Inflammatory macrophage (primary cell): ENCODE results near the gene MIS18BP1.
"Not testable (repeated sequence)": the region's sequence is repeated elsewhere in the genome, so short reads cannot be mapped to it uniquely, and the experiment has no call there.

Experiments used
- DNase-seq, 2 donors: peaks; one replicate each; pipeline ENCODE4 v3.0.0-alpha.2; 2020 to 2022
- total RNA-seq, 18 experiments: gene quantifications; one replicate each; lab custom pipeline; 2026; ENCODE audit warnings: mixed read lengths in 6 of 18, inconsistent platforms in 2 of 18; lab: John Stamatoyannopoulos, UW

MIS18BP1 gene
- total RNA-seq: 10.7 to 198 (median 71.7) reads per million in 18 experiments

DNA sequence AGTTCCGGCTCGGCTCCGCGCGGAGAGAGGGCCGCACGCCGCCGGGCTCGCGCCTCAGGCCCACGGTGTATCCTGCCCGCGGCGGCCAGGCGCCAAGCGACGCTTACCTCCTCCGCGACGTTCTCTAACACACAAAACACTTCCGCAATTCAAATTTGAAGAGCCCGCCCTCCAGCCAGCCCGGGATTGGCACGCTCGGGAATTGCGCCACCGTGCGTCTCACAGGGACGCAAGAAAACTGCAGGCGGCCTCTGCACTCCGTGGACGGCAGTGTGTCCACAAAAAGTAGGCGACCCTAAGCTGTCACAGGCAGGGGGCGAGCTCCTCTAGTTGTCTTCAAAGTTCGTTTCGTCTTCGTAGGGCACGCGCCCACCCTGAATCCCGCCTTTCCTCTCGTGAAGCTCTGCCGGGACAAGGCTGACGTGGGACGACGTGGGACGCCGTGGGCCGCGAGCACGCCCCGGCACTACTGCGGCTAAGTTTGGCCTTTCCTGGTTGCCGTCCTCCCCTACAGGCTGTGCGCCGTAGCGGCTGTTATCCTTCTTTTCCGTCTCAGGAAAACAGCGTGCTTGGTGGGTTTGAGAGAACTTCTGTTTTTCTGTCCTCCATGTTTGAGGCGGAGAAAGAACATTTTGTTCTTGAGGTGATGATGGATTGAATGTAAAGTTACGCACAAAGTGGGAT is at the start of gene MIS18BP1:
MIS18BP1 (minus strand) TSS at position 133 of the 684 bp plus-strand sequence. CDS start 5,916 bp downstream, outside the sequence.
- peak; percentile 99 for DNase-seq

DNA sequence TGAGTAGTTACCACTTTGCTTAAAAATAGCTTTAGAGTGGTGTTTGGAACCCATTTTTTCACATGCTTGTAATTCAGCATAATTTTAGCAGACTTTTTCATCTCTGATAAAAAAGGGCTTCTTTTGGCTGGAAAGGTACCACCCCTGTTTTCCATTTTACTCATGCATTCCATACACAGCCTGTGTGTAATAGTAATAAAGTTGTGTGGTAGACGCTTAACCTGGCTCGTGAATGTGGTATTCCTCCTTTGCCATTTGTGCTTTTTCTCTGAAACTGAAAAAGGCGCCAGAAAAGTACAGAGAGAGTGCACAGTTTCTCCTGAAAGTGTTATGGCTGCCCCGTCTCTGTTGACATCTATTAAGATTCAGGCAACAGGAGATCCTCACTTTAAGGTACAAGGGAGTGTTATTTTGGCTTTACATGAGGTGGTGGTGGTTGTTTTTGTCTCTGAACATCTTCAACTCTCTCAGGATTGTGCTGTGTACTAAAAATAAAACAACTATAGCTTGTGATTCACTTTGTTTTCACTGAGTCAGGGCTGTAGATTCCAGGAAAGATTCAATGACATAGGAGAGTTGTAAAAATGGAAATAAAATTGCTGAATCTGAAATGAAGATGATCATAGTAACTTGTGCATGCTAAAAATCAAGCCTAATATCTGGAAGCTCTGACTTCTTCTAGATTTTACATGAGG is 45.6 kb upstream of the MIS18BP1 start:
- no peak for DNase-seq

DNA sequence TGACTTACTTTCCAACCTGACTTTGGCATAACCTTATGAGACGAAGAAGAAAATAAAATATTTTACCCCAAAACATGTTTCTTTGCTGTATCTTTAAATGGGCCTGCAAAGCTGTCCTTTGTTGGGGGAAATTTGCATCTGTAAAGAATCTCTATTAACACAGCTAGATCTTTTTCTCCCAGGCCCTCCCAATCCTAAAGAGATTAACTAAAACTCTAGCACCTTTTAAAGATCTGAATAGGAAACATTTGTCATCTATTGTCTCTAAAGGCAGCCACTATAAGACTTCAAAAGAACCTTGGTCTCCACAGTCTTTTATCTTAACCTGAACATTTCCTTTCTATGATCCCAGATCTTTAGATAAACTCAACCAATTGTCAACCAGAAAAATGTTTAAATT is 41.8 kb upstream of the MIS18BP1 start:
- not testable (repeated sequence) for DNase-seq

DNA sequence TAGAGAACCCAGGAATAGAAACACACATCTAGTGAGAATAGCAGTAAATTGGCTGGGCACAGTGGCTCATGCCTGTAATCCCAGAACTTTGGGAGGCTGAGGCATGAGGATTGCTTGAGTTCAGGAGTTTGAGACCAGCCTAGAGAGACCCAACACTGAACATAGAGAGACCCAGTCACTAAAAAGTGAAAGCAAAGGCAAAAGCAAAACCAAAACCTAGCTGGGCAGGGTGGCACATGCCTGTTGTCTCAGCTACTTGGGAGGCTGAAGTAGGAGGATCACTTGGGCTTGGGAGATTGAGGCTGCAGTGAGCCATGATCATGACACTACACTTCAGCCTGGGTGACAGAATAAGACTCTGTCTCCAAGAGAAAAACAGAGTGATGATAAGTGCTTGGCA is 37.5 kb upstream of the MIS18BP1 start:
- DNase-seq: no peak

DNA sequence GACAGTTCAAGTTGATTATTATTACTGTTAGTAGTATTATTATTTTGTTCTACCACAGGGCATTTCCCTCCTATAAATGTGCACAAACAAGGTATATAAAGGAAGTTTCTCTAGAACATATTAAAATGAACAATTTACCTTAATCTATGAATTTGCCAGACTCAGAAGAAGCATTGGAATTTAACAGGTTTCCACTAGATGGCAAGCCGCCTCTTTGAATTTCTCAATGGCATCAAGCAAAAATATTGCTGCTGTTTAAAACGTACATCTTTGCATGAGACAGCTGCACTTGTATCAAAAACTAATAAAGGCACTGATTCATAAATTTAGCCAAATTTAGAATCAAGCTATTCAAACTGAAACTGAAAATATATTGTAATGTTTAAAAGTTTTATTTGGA is 34.6 kb upstream of the MIS18BP1 start:
- no peak for DNase-seq

DNA sequence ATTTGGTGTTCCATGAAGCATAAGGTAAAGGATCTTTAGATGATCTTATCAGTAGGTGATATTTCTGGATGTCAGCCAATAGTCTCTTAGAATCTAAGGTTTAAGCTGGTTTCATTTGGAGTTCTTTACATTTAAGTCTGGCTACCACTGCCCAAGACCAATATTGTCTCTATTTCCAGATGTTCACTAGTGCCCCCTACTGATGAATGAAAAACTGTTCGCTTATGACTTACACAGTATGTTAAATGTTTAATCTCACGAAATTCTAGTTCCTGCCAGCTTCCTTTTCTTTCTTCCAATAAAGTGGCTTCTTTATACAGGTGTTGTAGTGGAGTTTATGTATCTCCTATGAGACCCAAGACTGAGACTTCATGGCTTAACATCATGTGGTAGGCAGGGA is 31.8 kb upstream of the MIS18BP1 start:
- DNase-seq: no peak

DNA sequence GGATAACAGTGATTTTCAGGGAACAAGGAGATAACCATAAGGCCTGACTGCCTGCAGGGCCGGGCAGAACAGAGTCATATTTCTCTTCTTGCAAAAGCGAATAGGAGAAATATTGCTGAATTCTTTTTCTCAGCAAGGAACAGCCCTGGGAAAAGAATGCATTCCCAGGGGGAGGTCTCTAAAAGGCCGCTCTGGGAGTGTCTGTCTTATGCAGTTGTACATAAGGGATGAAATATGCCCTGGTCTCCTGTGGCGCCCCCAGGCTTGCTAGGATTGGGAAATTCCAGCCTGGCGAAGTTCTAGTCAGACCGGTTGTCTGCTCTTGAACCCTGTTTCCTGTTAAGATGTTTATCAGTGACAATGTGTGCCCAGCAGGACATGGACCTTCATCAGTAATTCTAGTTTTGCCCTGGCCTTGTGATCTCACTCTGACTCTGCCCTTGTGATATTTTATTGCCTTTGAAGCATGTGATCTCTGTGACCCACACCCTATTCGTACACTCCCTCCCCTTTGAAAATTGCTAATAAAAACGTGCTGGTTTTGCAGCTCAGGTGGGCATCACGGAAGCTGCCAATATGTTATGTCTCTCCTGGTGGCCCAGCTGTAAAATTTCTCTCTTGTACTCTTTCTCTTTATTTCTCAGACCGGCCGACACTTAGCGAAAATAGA is 28.9 kb upstream of the MIS18BP1 start:
- DNase-seq: not testable (repeated sequence)

DNA sequence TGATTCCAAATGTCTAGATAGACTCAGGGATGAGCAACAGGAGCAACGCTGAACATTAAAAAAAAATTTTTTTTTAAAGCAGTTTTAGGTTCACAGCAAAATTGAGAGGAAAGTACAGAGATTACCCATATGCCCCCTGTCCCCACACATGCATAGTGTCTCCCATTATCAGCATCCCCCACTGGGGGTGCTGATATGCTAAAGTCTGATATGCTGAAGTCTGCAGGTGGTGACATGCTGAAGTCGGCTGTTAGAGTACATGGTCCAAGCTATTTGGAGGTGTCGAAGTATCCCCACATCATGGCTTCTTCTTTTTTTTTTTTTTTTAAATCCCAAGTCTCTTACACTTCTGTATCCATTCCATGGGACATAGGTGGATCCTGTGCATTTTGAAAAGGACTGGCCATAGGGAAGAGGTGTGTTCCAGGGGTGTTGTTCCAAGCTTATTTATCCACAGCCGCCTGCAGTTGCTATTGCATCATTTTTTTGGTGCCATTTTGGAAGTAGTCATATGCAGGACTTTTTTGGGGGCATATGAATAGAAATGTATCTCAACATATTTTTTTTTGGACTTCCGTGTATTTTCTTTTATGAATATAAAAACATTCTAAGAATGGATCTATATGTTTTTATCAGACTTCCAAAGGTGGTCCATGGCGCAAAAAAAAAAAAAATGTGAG is 19.0 kb upstream of the MIS18BP1 start:
- DNase-seq: no peak

DNA sequence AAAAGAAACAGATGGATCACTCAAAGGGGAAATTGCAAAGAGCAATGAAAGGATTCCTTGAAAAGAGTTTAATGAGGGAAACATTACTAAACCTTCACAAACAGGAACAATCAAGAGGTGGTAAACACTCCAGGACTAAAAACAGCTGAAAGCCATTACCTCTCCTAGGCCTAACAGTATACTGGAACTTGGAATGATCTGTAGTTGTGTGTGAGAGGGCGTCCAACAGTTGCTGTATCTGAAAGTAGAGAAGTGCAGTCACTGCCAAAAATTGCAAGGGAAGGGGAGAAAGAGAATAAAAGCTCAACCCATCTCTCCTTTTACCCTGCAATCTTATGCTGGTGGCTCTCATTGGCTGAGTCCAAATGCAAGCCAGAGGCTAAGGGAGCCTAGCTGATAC is 17.0 kb upstream of the MIS18BP1 start:
- DNase-seq: no peak

DNA sequence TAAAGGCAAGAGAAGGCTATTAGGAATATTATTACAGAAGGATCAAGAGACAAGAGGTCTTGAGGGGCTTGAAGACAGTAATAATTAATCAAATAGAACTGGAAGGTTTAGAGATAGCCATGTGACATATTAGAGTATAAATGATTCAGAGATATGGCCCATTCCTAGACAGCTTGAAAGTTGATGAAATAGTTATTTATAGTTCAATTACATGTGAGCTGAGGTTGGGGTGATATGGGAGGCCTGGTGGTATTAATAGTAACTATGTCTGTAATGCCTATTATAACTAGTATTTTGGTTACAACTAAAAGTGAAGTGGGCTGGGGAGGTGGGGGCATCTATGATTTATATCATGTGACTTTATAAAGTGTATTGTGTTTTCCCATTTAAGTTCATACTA is 14.1 kb upstream of the MIS18BP1 start:
- no peak for DNase-seq

DNA sequence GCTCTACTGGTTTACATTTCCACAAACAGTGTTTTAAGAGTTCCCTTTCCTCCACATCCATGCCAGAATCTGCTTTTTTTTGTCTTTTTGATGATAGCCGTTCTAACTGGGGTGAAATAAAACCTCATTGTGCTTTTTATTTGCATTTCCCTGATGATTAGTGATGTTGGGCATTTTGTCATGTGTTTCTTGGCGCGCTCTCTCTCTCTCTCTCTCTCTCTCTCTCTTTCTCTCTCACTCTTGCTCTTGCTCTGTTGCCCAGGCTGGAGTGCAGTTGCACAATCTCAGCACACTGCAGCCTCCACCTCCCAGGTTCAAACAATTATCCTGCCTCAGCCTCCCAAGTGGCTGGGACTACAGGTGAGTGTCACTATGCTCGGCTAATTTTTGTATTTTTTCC is 9.6 kb upstream of the MIS18BP1 start:
- no peak for DNase-seq

DNA sequence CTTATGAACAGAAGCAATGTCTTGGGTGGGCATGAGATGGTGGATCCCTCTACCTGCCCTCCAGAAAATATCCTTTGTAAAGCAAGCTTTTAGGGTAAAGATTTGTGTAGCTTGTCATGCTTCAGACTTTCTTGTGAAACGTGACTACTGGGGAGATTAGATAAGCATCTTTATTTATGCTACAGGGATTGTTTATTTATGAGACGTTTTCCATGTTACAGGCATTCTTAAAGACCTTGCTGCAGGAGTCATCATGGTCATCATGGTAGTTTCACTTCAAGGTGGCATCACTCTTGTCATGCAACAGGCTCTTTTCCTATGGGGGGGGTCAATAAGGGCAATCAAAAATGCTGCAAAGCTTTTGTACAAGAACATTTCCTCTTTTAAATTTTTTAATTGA is 8.2 kb upstream of the MIS18BP1 start:
- DNase-seq: no peak

DNA sequence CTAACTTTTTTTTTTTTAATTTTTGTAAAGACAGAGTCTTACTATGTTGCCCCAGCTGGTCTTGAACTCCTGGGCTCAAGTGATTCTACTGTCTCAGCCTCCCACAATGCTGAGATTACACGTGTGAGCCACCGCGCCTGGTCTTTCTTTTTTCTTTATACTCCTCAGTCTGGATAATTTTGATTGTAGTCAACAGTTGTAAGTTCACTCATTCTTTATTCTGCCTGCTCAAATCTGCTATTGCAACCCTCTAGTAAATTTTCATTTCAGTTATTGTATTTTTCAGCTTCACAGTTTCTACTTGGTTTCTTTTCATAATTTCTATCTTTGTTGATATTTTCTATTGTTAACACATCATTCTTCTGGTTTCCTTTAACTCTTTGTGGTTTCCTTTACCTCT is 5.8 kb upstream of the MIS18BP1 start:
- DNase-seq: no peak

DNA sequence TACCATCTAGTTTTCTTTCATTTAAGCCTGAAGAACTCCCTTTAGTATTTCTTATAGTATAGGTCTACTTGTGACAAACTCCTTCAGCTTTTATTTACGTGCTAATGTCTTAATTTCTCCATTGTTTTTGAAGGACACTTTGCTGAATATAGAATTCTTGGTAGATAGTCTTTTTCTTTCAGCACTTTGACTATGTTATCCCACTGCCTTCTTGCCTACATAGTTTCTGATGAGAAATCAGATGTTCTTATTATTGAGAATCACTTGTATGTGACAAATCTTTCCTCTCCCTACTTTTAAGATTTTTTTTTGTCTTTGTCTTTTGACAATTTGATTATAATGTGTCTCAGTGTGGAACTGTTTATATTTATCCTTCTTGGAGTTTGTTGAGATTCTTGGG is 5.1 kb upstream of the MIS18BP1 start:
- no peak for DNase-seq

DNA sequence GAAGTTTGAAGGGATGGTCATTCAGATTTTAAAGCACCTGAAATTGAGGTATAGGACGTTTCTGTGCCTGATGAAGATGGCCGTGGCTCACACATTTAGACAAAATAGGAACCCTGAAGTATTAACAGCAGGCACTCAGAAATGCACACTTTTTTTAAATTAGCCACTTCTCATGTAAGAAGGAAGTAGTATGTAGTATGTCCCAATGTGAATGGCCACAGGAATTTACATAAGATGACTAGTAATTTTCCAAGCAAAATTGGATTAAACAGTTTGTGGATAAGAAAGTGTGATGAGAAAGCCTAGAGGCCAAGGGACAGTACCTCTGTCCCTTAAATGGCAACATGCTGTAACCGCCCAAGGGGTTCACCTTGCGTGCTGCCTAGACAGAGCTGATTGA is 1.8 kb upstream of the MIS18BP1 start:
- peak; percentile 44 to 79 for DNase-seq

DNA sequence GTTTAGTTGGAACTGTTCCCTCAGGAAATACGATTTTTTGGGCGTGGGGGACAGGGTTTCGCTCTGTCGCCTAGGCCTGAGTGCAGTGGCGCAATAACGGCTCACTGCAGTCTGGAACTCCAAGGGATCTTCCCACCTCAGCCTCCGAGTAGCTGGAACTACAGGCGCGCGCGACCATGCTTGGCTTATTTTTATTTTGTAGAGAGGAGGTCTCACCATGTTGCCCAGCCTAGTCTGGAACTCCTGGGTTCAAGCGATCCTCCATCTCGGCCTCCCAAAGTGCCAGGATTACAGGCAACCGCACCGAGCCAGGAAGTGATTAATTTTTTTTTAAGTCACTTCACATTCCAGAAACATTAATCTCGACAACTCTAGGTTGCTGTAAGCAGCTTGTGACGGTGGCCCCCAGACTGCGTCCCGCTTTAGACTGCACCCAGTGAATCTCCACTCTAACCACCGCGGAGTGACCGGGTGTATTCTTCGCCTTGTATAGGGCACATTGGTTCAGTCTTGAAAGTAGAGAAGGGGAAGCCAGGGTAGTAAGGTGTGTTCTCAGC is 830 bp upstream of the MIS18BP1 start:
- no peak for DNase-seq

DNA sequence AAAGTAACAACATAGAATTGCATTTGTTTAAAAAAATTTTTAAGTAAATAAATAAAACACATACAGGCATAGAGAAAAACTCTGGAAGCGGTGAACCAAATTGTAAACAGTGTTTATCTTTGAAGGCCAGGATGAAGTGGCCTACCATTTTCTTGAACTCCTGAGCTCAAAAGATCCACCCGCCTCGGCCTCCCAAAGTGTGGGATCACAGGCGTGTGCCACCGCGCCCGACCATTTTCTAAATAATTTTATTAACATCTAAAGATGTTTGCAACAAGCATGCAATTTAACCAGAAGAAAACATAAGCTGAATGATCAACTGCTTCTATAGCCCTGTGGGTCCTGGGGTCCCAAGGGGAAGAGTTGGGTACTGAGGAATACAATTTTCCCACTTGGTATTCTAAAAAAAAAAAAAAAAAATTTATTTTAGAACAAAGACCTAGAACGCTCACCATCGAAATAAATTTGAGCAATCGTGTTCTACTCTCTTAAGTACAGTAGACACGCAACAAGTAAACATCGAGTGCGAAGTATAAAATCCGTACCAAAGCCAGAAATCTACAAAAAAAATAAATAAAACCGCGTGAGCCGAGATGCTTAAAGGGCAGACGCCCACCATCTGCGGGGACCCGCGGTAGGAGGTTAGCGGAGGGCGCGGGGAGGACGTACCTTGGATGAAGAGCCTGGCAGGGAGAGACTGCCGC is 484 bp downstream of the MIS18BP1 start:
- DNase-seq: peak; percentile 53 to 57

DNA sequence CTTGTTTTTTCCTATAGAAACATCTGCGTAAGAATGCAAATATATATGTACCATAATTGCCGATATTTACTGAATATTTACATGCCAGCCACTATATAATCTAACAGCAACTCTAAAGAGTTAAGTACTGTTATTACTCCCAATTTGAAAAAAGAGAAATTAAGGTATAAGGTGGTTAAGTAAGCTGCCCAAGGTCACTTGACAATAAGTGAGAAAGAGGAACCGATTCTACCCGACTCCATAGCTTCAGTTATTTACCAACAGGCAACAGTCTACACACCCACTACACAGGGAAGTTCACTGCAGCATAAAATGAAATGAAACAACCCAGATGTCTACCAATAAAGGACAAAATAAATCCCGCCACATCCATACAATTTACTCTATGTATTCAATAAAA is 1.1 kb downstream of the MIS18BP1 start:
- DNase-seq: peak; percentile 90 to 94

DNA sequence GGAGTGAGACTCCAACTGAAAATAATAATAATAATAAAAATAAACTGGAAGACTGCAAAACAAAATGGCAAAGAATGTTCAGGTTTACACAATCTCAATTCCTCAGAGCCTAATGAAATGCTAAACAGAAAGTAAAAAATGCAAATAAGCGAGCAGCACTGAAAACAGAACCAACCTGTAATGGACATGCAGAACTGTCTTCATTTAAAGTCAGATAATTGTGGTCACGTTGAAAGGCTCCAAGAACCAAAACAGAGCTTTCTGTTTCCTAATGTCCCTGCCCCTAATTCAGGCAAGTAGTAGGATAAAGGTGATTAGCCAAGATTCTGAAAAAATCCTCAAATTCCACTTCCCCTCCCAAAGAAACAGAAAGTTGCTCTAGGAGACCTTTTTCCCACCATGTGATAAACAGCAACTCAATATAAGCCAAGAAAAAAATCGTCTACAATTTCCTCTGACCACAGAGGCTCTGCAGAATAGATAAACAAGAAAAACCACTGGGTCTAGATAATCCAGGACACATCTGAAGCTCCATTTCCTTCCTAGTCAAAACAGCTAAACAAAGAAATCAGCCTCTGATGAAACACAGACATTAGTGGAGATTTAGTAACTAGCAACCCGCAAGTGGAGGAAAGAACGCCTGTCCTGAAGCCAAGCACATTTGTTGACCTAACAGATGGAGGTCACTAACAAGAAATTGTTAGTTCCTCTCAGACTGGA is 3.0 kb downstream of the MIS18BP1 start:
- peak; percentile 83 to 92 for DNase-seq

DNA sequence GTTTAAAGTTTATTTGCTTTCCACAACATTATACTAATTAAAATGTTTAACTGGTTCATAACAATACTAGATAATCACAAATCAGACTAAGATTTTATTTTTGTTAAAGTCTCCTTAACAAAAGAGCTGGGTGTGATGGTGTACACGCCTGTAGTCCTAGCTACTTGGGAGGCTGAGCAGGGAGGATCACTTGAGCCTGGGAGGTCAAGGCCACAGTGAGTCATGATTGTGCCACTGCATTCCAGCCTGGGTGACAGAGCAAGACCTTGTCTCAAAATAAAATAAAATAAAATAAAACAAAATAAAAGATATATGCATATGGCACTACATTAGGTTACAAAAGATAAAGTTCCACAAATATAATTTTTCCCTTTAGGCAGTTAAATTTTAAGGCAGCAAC is 5.6 kb downstream of the MIS18BP1 start:
- DNase-seq: no peak

DNA sequence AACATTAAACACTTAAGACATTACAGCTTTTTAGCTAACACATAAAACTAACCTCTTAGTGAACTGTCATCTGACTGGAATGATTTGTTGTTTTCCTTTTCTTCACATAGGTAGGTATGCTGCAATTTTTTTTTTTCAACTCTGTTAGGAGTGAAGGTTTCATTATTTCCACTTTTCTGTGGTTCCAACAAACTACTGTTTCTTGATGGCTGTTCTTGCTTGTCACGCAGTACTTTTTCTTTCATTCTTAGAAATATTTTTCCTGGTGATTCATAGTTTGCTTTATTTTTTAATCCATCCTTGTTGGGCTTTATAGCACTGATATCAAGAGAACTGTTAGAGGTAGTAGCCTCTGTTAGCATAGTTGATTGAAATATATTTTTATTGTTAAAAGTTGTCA is 6.3 kb downstream of the MIS18BP1 start:
- no peak for DNase-seq

DNA sequence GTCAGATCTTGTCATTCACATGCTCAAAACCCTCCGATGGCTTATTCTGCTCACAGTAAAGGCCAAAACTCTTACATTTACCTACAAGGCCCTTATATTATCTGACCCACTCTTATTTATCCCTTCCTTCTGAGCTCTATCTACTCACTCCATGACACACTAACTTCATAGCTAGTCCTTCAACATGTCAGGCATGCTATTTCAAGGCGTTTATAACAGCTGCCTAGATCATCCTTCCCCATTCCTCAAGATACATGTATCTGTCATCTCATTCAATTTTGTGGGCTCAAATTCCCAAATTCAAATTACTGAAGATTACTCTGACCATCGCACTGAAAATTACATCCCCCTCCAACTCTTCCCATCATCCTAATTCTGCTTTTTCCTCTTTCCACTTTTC is 6.9 kb downstream of the MIS18BP1 start:
- no peak for DNase-seq
